Measurements from ENCODE around the gene CELF6. TPM values are rescaled to one million over a fixed set of nuclear protein-coding genes. Genes with fewer than 3 reads are reported as not detected.

Gene CELF6
- total RNA-seq, 4 donors from 2014 or later: 0.31 to 0.82 (median 0.76) TPM; not detected in 1

DNA sequence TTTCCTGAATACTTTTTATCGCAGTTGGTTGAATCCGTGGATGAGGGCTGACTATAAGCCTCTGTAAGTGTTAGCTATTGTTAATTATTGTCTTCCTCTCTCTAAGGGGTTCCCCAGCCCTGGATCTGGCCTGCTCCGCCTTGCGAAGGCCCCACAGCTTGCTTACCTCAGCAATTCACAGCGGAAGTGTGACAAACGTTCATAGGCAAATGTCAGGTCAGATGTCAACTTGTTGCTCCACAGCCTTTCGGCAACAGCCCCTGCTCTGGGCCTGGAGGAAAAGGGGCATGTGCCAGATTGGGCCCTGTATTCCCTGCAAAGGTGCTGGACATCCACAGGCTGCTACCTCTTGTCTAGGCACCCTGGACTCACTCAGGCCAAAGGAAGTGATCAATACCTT, 25.3 kb upstream of the CELF6 start:
- TF ChIP-seq, protein P1, sequence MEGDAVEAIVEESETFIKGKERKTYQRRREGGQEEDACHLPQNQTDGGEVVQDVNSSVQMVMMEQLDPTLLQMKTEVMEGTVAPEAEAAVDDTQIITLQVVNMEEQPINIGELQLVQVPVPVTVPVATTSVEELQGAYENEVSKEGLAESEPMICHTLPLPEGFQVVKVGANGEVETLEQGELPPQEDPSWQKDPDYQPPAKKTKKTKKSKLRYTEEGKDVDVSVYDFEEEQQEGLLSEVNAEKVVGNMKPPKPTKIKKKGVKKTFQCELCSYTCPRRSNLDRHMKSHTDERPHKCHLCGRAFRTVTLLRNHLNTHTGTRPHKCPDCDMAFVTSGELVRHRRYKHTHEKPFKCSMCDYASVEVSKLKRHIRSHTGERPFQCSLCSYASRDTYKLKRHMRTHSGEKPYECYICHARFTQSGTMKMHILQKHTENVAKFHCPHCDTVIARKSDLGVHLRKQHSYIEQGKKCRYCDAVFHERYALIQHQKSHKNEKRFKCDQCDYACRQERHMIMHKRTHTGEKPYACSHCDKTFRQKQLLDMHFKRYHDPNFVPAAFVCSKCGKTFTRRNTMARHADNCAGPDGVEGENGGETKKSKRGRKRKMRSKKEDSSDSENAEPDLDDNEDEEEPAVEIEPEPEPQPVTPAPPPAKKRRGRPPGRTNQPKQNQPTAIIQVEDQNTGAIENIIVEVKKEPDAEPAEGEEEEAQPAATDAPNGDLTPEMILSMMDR (IDR thresholded peaks at IDR 0.05): no peak
- no peak for TF ChIP-seq POLR2A (IDR thresholded peaks at IDR 0.05)
- H3K27me3 ChIP-seq: no peaks in the 10 kb centered on the region
- intact Hi-C loops (cut with DNase I): no loop called here
- H3K27ac ChIP-seq: no peak overlapping the region
- peaks cover 0 to 1% (median 0%) of the 10 kb centered on the region in 3 donors for H3K4me1 ChIP-seq
- H3K36me3 ChIP-seq: peaks cover 0 to 79% (median 25%) of the 10 kb centered on the region in 3 donors
- no peak for DNase-seq
- H3K9me3 ChIP-seq: no peaks in the 10 kb centered on the region
- 79 to 86% methylated on average over 6 of the region's 7 CpGs for WGBS, 2 donors
- H3K4me3 ChIP-seq: no peak overlapping the region

DNA sequence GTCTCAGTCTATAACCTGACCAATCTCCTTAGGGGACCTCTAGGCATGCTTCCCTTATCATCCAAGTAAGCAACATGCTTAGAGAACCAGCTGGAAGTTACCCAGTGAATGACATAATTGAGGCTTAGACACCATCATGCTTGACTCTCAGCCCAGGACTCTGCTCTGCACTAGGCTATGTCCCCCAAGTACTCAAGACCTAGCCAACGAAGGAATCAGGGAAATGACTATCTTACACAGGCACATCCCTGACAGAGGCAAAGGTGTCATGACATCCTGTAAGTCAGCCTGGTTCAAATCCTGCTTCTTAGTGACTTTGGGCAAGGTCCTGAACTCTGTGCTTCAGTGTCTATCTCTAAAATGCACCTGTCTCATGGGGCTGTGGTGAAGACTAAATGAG, 24.6 kb upstream of the CELF6 start:
- Histone ChIP-seq H3K27me3 (no peaks in the 10 kb centered on the region), H3K36me3 (peaks cover 0 to 73% (median 21%) of the 10 kb centered on the region in 3 donors), H3K4me1 (peaks cover 0 to 6% (median 0%) of the 10 kb centered on the region in 3 donors), H3K9me3 (no peaks in the 10 kb centered on the region), H3K4me3 (no peak overlapping the region), H3K27ac (no peak overlapping the region)
- intact Hi-C loops (cut with DNase I): no loop called here
- 100% methylated on average over 1 of the region's 1 CpG for WGBS, 2 donors
- TF ChIP-seq, protein P1 (IDR thresholded peaks at IDR 0.05): no peak
- no peak for TF ChIP-seq POLR2A (IDR thresholded peaks at IDR 0.05)
- no peak for DNase-seq

DNA sequence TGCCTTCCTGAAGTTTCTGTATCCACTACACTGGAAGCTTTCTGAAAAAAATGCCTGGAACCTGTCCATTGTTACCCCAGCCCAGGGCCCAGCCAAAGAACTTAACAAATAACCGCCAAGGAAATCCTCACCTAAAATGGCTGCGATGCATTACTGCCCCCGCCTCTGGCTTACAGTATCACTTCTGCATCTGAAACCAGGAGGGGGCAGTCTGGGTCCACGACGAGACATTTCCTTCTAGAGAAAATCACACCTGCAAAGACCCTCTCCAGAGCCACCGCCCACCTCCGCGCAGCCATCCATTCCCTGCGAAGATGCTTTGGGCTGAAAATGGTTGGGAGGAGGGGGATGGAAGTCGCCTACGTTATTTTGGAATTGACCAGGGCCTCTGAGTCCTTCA, 22.4 kb upstream of the CELF6 start:
- Histone ChIP-seq H3K4me1 (peaks cover 0 to 12% (median 0%) of the 10 kb centered on the region in 3 donors), H3K36me3 (peaks cover 0 to 59% (median 20%) of the 10 kb centered on the region in 3 donors), H3K27ac (no peak overlapping the region), H3K27me3 (no peaks in the 10 kb centered on the region), H3K9me3 (no peaks in the 10 kb centered on the region), H3K4me3 (no peak overlapping the region)
- no peak for DNase-seq
- 67 to 73% methylated on average over 6 to 11 of the region's 11 CpGs for WGBS, 2 donors
- intact Hi-C loops (cut with DNase I): no loop called here
- TF ChIP-seq POLR2A (IDR thresholded peaks at IDR 0.05): no peak
- TF ChIP-seq, protein P1 (IDR thresholded peaks at IDR 0.05): peak in 4 of 6 experiments; percentile 21 to 58 (median 32)

DNA sequence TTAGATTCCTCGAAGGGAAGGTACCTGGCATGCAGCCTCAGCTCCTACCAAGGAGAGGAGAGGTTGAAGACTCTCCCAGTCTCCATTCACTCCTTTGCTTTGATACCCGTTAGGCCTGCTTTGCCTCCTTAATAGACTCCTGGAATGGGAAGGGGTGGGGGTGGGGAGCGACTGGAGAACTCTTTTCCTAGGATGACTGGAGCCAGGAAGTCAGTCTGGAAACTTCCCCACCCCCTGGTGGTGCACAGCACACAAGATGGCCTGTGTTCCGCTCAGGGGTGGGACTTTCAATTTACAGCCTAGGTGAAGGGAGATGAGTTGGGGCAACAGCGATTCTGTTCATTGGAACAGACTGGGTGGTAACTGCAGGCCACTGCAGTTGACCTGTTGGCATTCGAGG, 21.4 kb upstream of the CELF6 start:
- no peak for DNase-seq
- Histone ChIP-seq H3K4me1 (peaks cover 0 to 12% (median 0%) of the 10 kb centered on the region in 3 donors), H3K27me3 (no peaks in the 10 kb centered on the region), H3K9me3 (no peaks in the 10 kb centered on the region), H3K4me3 (no peak overlapping the region), H3K27ac (no peak overlapping the region), H3K36me3 (peaks cover 0 to 51% (median 12%) of the 10 kb centered on the region in 3 donors)
- intact Hi-C loops (cut with DNase I): no loop called here
- no peak for TF ChIP-seq POLR2A (IDR thresholded peaks at IDR 0.05)
- TF ChIP-seq, protein P1 (IDR thresholded peaks at IDR 0.05): no peak
- 90 to 96% methylated on average over 2 to 3 of the region's 6 CpGs for WGBS, 2 donors

DNA sequence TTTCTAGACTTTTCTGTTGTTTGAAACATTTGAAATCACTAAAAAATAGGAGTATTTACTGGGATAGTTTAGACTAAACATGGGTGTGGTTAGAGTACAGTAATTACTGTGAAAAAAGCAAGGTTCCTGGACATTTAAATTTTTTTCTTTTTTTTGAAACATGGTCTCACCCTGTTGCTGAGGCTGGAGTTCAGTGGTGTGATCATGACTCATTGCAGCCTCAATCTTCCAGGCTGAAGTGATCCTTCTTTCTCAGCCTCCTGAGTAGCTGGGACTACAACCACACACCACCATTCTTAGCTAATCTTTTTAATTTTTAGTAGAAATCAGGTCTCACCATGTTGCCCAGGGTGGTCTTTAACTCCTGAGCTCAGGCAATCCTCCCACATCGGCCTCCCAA, 20.4 kb upstream of the CELF6 start:
- H3K27me3 ChIP-seq: no peaks in the 10 kb centered on the region
- peaks cover 0 to 12% (median 0%) of the 10 kb centered on the region in 3 donors for H3K4me1 ChIP-seq
- peak overlapping the region in 3 of 4 donors; percentile 41 to 85 (median 62) for H3K27ac ChIP-seq
- 88 to 100% methylated on average over 1 of the region's 1 CpG for WGBS, 2 donors
- no peak overlapping the region for H3K4me3 ChIP-seq
- no peaks in the 10 kb centered on the region for H3K9me3 ChIP-seq
- H3K36me3 ChIP-seq: peaks cover 0 to 41% (median 2%) of the 10 kb centered on the region in 3 donors
- TF ChIP-seq, protein P1 (IDR thresholded peaks at IDR 0.05): no peak
- no peak for TF ChIP-seq POLR2A (IDR thresholded peaks at IDR 0.05)
- no peak for DNase-seq
- intact Hi-C loops (cut with DNase I): no loop called here

Measured in esophagus squamous epithelium (tissue), 5 donors.